GM20000 (cell line): ENCODE measurements around the gene STAG1.

Experiments used
- DNase-seq: peaks from one replicate; pipeline ENCODE4 v3.0.0; 2012; ENCODE audit warnings: low spot score
- CTCF ChIP-seq: IDR thresholded peaks from 2 replicates; pipeline ENCODE4 v1.5.1; 2012; ENCODE audit warnings: mild to moderate bottlenecking, control low read depth; ENCODE audit errors: extremely low read depth, missing control alignments

Gene STAG1

GRCh38 chr3:136456196-136456595 lies 296.0 kb downstream of the STAG1 start:
- TF ChIP-seq CTCF = no peak
- DNase-seq = no peak

GRCh38 chr3:136444581-136444980 lies 307.6 kb downstream of the STAG1 start:
- no peak for TF ChIP-seq CTCF

DNA sequence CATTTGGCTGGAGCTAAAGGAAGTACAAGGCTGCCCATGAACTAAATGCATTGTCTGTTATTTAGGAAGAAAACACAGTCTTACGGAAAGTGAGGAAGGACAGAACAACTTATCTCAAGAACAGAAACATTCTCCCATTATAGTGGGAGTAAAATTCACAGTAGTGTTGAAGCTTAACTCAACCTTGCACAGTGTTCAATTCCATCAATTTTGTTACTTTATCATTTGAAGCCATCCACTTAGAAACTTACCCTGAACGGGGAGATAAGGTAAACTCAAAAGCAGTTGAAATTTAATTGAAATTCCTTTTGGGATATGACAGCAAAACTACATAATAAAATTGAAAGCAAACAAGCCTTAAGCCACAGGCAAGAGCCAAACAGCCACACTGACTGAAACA lies 315.1 kb downstream of the STAG1 start:
- DNase-seq = no peak
- no peak for TF ChIP-seq CTCF

More at GRCh38 chr3:136444581-136444980, 307.6 kb downstream of the STAG1 start:
- DNase-seq = no peak

DNA sequence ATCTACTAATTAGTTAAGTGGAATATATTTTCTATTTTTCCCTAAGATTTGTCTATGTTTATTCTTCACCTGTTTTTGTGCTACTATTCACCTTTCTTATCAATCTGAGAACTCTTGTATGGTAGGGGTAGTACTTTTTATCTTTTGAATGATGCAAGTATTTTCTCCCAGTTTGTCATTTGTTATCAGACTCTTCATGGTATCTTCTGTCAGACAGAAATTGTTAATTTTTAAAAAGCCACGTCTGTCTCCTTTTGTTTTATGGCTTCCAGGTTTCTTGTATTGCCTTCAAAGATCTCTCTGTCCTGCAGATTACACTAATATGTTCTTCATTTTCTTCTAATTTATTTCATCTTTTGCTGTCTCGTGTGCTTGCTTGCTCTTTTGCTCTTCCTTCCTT lies 317.7 kb downstream of the STAG1 start:
- no peak for TF ChIP-seq CTCF

GRCh38 chr3:136432685-136433084 lies 319.5 kb downstream of the STAG1 start:
- no peak for TF ChIP-seq CTCF
- DNase-seq = no peak

More for the DNA sequence above, 317.7 kb downstream of the STAG1 start:
- DNase-seq = no peak

GRCh38 chr3:136428167-136428566 lies 324.0 kb downstream of the STAG1 start:
- no peak for TF ChIP-seq CTCF
- no peak for DNase-seq

DNA sequence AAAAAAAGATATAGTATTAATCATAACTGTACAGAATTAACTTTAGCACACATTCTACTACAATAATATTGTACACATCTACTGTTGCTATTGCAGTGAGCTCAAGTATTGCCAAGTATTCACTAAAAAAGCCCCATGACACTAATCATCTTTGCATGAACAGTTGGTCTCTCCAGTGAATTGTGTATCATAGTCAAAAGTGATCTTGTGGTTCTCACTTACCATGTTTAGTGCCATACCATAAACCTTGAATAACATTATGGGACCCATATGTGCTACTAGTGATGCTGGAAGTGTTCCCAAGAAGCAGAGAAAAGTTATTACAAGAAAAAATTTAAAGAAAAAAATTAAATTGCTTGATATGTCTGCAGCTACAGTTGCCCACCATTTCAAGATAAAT lies 324.9 kb downstream of the STAG1 start:
- DNase-seq = no peak
- no peak for TF ChIP-seq CTCF
